RPMI8226 (cell line): Measurements from ENCODE around the gene FBXO7.
A peak's percentile ranks its signal among the peaks of the same experiment; 100 is the strongest.
"Not testable (repeated sequence)": the region's sequence is repeated elsewhere in the genome, so short reads cannot be mapped to it uniquely, and the experiment has no call there.

ENCODE experiments used
- DNase-seq: peaks from one replicate; pipeline ENCODE4 v3.0.0-alpha.2; 2015

Gene FBXO7

GRCh38 chr22:32474635-32475467 lies at the start of gene FBXO7:
Gene FBXO7, plus strand, starts transcription at chr22:32474811. Its CDS starts 192 bp downstream, at chr22:32475003.
- peak; percentile 92 for DNase-seq

DNA sequence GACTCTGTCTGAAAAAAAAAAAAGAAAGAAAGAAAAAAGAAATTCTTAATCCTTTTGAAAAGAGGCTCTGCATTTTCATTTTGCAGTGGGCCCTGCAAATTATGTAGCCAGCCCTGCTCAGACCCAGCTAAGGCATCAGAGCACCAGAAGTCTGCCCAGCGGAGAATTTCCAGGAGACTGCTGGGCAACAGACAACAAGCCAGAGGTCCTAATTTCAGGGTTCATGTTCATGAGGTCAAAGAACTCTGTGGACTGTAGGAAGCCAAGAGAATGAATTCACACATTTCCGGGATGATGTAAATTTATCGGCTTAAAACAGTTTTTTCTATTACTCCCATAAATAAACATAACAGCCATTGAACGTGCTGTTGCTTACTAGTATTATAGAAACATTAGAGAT lies 47.7 kb upstream of the FBXO7 start:
- DNase-seq, result no peak

- DNase-seq, result no peak
These were observed 44.3 kb upstream of the FBXO7 start for GRCh38 chr22:32430352-32430751.

DNA sequence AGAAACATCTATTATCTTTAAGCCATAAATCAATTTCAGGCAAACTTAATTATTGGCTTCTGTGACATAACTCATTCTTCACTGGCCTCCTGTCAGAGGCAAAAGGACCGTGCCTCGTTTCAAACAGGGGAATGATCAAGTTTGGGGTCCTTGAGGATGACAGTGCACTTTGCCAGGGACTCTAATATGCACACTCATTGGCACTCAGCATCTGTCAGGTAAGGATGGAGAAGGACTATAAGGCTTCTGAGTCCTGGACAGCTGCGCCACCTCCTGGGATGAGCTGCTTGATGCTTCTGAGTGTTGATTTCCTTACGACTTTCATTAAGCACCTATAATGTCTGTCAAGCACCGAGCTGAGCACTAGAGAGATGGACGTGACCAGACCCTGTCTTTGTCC lies 30.5 kb upstream of the FBXO7 start:
- peak; percentile 69 for DNase-seq

- DNase-seq, result no peak
These were observed 28.3 kb upstream of the FBXO7 start for GRCh38 chr22:32446321-32446720.

DNA sequence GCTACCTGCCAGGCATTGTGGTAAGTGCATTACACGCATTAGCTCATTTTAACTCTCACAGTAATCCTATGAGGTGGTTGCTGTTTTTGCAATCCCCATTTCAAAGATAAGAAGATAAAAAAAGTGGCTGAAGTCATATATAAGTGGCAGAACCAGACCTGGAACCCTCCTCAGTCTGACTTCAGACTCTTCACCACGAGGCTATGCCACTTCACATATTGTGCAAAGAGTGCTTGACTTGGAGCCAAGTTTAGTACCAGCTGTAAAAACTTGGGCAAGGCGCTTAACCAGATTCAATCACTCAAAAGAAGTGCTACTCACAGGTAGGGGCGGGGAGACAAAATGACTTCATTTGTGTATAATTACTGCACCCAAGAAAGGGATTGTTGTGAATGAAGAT lies 25.6 kb upstream of the FBXO7 start:
- peak; percentile 34 for DNase-seq

DNA sequence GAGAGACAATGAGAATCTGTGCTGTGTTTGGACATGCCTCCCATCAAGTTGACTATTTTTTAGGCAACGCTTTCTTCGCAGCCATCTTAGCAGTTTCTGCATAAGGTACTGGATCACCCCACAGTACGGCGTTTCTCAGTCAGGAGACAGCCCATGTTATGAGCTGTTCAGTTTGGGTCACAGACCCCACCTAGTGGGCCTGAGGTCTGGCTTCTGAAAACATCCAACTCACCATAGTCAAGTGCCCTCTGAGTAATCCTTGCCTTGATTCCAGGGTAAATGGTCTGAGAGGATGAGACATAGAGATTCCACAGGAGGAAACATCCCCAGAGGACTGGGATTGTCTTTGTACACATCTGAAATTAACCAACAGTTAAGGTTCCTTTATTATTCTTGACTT lies 17.6 kb upstream of the FBXO7 start:
- DNase-seq, result no peak

DNA sequence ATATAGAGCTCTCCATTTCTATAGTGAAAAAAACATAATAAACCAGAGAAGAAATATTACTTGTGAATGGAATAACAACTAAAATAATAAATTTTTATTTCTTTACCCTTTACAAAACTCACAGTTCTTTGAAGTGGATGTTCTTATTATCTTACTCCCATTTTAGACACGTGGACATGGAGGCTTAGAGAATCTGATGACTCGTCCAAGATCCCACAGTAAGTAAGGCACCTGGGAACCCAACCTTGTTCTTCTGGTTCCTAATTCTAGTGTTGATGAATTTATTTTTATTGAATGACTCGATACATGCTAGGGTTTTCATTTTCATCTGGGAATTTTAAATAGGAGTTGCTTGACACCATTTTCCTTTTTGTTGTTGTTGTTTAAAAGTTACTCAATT lies 12.2 kb upstream of the FBXO7 start:
- DNase-seq, result no peak

DNA sequence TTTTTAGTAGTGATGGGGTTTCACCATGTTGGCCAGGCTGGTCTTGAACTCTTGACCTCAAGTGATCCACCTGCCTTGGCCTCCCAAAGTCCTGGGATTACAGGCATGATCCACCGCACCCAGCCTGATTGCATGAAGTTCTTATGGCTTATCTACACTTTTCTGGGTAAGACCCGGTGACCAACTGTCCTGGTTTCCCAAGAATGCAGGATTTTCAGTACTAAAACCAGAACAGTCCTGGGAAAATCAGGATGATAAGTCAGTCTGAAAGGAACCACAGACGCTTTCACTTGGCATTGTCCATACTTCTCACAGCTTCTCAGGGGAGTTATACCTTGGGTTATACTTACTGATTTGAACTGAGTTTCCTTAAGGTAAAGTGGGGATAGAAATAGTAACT lies 8.9 kb upstream of the FBXO7 start:
- DNase-seq, result no peak

GRCh38 chr22:32466496-32466895 lies 8.1 kb upstream of the FBXO7 start:
- peak; percentile 35 for DNase-seq

DNA sequence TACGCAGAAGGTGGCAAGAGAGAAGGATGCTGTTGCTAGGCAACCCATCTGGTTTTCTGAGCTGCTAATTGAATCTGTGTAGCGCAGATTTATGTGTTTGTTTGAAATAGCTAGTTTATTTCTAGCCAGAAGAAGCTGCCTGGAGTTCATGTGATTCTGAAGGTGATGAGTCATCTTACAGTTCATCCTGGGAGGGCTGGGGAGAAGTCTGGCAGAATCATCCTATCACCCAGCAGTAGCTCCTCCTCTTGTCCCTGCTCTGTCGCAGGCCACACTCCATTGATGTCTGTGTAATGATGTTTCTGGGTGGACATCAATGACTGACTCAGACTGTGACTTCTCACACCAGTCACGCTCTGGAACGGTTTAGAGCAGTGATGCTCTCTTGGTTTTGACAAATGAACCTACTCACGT lies 4.8 kb upstream of the FBXO7 start:
- DNase-seq, result peak; percentile 23

GRCh38 chr22:32473388-32473952 lies 1.1 kb upstream of the FBXO7 start:
- DNase-seq, result peak; percentile 56

- peak; percentile 58 for DNase-seq
These were observed 928 bp downstream of the FBXO7 start for GRCh38 chr22:32475468-32476010.

- DNase-seq, result peak; percentile 23
These were observed 1.9 kb downstream of the FBXO7 start for GRCh38 chr22:32476281-32477195.

GRCh38 chr22:32477596-32477995 lies 3.0 kb downstream of the FBXO7 start:
- no peak for DNase-seq

- DNase-seq, result not testable (repeated sequence)
These were observed 3.9 kb downstream of the FBXO7 start for GRCh38 chr22:32478552-32478951.

- DNase-seq, result no peak
These were observed 4.4 kb downstream of the FBXO7 start for GRCh38 chr22:32478994-32479393.

DNA sequence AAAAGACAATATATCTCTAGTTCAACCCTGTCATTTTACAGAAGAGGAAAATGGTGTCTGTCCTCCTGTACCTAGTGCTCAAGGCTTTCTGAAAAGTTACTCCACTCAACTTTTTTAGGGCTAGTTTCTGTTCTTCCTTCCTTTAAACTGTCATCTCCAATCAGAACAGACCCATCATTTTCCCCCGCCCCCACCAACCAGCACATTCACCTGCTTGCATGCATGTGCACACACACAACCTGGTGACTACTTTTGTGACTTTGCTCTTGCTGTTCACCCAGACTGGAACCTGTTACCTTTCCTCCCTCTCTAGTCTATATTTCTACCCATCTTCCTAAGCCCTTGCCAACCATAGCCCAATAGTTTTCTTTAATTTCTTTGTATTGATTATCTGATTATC lies 5.6 kb downstream of the FBXO7 start:
- no peak for DNase-seq

DNA sequence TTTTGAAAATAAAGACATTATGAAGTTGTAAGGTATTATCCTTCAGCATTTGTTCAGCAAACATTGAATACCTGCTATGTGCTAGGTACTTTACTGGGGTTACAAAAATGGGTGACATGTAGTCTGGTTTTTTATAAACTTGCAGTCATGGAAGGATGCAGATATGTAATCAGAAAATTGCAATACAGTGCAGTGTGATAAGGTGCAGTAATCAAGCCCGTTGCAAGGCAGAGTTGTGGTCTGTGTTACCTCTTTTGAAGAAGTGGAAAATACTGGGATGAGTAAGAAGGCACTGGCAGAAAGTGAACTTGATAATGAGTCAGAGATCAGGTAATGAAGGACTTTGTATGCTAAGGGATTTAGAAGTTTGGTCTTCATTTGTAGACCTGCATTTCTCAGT lies 8.1 kb downstream of the FBXO7 start:
- no peak for DNase-seq

- DNase-seq, result no peak
These were observed 12.2 kb downstream of the FBXO7 start for GRCh38 chr22:32486656-32487390.

- DNase-seq, result no peak
These were observed 12.8 kb downstream of the FBXO7 start for GRCh38 chr22:32487461-32487860.

DNA sequence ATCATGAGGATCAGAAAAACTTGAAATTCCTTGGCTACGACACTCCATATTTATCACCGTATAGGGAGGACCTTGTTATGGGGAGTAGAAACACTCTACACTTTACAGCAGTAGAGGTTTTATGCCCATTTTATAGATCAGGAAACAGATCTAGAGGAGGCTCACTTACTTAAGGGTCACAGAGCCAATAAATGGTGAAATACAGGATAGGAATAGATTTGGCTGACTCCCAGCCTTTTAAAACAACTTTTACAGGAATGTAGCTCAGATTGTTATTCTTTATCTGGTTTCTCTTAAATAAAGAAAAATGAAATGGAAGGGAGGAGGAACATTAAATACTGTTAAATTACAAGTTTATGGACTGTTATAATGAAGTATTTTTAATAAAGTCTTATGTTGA lies 14.8 kb downstream of the FBXO7 start:
- no peak for DNase-seq

DNA sequence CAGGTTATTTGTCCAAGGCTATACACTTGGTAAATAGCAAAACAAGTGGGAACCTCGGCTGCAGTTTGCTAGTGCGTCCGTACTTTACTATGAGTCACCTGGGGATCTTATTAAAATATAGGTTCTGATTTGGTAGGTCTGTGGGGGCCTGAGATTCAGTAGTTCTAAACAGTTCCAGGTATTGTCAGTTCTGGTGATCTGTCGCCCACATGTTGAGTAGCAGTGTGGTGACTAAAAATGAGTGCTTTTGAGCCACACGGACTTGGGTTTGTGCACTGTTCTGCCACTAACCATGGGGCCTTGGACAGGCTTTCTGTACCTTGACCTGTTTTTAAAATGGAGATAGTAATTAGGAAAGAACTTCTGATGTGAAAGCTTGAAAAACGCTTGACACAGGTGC lies 15.7 kb downstream of the FBXO7 start:
- DNase-seq, result no peak
